NT2/D1 (cell line): ENCODE results near the gene ZNF273.

Experiments
- YY1 ChIP-seq: IDR thresholded peaks from 2 replicates; pipeline ENCODE4 v1.6.1; 2011; ENCODE audit not compliant: insufficient read length, insufficient read depth
- ZNF274 ChIP-seq: IDR thresholded peaks from 2 replicates; pipeline ENCODE4 v1.6.1; 2011; ENCODE audit warnings: mild to moderate bottlenecking, low read depth, low read length

GRCh38 chr7:64905133-64905532 is 2.1 kb downstream of the ZNF273 start:
- TF ChIP-seq YY1 (no peak), ZNF274 (no peak)
